ENCODE results near the gene COPG1. TPM values are rescaled to one million over a fixed set of nuclear protein-coding genes. Genes with fewer than 3 reads are reported as not detected.

COPG1 gene
- total and polyA plus RNA-seq, 9 of the 15 experiments (the other 6 are each of a cell fraction or from before 2014, with no cell fraction given), result 40.3 to 105 (median 62.4) TPM

DNA sequence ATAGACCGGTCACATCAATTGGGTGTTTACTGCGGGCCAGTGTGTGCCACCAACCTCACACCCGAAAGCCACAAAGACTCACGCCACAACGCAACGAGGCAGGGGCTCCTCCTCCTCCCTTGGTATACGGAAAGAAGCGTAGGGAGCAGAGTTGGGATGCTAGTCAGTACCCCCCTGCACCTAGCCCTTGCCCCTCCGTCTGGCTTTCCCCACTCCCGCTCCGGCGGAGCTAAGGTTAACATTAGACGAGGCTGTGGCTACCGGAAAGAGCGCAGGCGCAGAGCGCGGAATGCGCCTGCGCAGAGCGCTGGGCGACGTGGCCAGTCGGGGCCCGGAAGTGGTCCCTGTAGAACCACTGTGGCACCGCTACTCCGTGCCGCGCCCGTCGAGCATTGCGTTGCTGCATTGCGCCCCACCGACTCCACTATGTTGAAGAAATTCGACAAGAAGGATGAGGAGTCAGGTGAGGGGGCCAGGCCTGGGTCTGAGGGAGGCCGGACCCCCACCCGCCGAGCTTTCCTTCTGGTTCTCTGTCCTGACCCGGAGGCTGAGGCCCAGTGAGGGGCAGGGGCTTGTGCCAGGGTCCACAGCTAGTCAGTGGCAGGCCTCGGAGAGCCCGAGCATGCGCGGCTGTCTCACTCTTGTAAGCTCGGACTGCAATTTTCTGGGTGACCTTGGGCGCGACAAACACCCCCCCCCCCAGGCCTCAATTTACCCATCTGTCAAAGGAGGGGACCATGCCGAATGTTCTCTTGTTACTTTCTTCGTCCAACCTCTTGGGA, at the start of gene COPG1 (continued):
- TF ChIP-seq, protein P1, sequence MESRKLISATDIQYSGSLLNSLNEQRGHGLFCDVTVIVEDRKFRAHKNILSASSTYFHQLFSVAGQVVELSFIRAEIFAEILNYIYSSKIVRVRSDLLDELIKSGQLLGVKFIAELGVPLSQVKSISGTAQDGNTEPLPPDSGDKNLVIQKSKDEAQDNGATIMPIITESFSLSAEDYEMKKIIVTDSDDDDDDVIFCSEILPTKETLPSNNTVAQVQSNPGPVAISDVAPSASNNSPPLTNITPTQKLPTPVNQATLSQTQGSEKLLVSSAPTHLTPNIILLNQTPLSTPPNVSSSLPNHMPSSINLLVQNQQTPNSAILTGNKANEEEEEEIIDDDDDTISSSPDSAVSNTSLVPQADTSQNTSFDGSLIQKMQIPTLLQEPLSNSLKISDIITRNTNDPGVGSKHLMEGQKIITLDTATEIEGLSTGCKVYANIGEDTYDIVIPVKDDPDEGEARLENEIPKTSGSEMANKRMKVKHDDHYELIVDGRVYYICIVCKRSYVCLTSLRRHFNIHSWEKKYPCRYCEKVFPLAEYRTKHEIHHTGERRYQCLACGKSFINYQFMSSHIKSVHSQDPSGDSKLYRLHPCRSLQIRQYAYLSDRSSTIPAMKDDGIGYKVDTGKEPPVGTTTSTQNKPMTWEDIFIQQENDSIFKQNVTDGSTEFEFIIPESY (CRISPR knock-in tag; IDR thresholded peaks at IDR 0.05), result no peak
- TF ChIP-seq, protein P2, sequence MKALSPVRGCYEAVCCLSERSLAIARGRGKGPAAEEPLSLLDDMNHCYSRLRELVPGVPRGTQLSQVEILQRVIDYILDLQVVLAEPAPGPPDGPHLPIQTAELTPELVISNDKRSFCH (CRISPR knock-in tag; IDR thresholded peaks at IDR 0.05), result no peak
- TF ChIP-seq, protein P2 (tag; IDR thresholded peaks at IDR 0.05), result no peak
- TF ChIP-seq, protein P3, sequence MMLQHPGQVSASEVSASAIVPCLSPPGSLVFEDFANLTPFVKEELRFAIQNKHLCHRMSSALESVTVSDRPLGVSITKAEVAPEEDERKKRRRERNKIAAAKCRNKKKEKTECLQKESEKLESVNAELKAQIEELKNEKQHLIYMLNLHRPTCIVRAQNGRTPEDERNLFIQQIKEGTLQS (IDR thresholded peaks at IDR 0.05), result no peak
- TF ChIP-seq, protein P3 (CRISPR knock-in tag; conservative IDR thresholded peaks at IDR 0.05), result 0 out of 2 replicates have a peak, but pooled peaks have one; percentile 27
- TF ChIP-seq NRF1 (conservative IDR thresholded peaks at IDR 0.05 in 1 of 2, IDR thresholded peaks at IDR 0.05 in 1 of 2) (peak; percentile 94 to 96), ZNF23 (CRISPR knock-in tag; IDR thresholded peaks at IDR 0.05) (no peak), FOS (IDR thresholded peaks at IDR 0.05; ENCODE audit: extremely low read depth, insufficient read length) (no peak), PML (IDR thresholded peaks at IDR 0.05; ENCODE audit: low read length) (peak; percentile 74), MBD2 (IDR thresholded peaks at IDR 0.05; ENCODE audit: borderline replicate concordance, low read depth) (peak; percentile 54; the same call in 1 of the 2 replicates)
- TF ChIP-seq, protein P4, sequence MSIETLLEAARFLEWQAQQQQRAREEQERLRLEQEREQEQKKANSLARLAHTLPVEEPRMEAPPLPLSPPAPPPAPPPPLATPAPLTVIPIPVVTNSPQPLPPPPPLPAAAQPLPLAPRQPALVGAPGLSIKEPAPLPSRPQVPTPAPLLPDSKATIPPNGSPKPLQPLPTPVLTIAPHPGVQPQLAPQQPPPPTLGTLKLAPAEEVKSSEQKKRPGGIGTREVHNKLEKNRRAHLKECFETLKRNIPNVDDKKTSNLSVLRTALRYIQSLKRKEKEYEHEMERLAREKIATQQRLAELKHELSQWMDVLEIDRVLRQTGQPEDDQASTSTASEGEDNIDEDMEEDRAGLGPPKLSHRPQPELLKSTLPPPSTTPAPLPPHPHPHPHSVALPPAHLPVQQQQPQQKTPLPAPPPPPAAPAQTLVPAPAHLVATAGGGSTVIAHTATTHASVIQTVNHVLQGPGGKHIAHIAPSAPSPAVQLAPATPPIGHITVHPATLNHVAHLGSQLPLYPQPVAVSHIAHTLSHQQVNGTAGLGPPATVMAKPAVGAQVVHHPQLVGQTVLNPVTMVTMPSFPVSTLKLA (conservative IDR thresholded peaks at IDR 0.05), result peak in 1 of 2 experiments; percentile 62; a peak in 2 of 4 replicates
- TF ChIP-seq, protein P5, sequence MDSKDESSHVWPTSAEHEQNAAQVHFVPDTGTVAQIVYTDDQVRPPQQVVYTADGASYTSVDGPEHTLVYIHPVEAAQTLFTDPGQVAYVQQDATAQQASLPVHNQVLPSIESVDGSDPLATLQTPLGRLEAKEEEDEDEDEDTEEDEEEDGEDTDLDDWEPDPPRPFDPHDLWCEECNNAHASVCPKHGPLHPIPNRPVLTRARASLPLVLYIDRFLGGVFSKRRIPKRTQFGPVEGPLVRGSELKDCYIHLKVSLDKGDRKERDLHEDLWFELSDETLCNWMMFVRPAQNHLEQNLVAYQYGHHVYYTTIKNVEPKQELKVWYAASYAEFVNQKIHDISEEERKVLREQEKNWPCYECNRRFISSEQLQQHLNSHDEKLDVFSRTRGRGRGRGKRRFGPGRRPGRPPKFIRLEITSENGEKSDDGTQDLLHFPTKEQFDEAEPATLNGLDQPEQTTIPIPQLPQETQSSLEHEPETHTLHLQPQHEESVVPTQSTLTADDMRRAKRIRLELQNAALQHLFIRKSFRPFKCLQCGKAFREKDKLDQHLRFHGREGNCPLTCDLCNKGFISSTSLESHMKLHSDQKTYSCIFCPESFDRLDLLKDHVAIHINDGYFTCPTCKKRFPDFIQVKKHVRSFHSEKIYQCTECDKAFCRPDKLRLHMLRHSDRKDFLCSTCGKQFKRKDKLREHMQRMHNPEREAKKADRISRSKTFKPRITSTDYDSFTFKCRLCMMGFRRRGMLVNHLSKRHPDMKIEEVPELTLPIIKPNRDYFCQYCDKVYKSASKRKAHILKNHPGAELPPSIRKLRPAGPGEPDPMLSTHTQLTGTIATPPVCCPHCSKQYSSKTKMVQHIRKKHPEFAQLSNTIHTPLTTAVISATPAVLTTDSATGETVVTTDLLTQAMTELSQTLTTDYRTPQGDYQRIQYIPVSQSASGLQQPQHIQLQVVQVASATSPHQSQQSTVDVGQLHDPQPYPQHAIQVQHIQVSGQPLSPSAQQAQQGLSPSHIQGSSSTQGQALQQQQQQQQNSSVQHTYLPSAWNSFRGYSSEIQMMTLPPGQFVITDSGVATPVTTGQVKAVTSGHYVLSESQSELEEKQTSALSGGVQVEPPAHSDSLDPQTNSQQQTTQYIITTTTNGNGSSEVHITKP (IDR thresholded peaks at IDR 0.05; ENCODE audit: partially characterized antibody), result no peak

All from K562 (cell line).